Right renal pelvis (tissue), 4 donors: ENCODE results near the gene RAB6B. TPM values are rescaled to one million over a fixed set of nuclear protein-coding genes. Genes with fewer than 3 reads are reported as not detected.

Source experiments
- DNase-seq, 4 donors: peaks; one replicate each; pipeline ENCODE4 v3.0.0-alpha.2; 2013; ENCODE audit warnings: low read depth in 4 of 4, low spot score in 3 of 4, missing footprints in 1 of 4
- polyA plus RNA-seq, 4 donors: library from polyadenylated mRNA; unstranded; fragments of 120-200 nt; gene quantifications; one replicate each; pipeline ENCODE4 v1.2.1, GENCODE V29; 2013; ENCODE audit not compliant: insufficient read length in 4 of 4

Gene RAB6B
- polyA plus RNA-seq, 4 donors: 14.5 to 19.4 (median 17.6) TPM

DNA sequence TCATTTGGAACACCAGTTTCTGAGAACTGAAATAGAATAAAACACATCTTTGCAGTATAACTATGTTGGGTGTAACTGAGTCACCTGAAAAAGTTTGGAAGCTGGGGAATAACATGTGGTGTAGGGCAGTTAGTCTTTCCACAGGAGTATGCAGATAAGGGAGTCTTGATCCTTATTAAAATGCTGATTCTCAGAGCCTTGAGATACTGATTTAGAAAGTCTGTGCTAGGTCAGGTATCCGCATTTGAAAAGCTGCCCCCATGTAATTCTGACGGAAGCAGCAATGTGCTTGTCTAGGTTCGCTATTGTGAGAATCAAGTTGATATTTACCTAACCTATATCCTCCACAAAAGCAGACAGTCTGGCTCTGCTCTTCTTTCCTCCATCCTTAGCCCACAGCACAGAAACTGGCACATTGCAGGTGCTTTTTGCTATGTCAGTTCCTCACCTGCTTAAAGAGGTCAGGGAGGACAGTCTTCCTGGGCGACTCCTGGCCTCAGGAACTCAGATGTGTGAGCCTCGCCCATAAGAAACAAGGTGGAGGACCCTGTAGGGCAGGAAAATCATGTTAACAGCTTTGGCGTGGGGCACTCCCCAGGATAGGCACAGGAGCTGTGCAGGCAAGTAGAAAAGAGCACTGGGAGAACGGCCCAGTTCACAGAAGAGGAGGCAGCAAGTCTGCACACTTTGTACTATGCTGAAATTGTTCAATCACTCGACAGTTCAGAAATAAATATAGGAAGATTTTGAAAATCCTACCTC is 117.7 kb downstream of the RAB6B start:
- no peak for DNase-seq

DNA sequence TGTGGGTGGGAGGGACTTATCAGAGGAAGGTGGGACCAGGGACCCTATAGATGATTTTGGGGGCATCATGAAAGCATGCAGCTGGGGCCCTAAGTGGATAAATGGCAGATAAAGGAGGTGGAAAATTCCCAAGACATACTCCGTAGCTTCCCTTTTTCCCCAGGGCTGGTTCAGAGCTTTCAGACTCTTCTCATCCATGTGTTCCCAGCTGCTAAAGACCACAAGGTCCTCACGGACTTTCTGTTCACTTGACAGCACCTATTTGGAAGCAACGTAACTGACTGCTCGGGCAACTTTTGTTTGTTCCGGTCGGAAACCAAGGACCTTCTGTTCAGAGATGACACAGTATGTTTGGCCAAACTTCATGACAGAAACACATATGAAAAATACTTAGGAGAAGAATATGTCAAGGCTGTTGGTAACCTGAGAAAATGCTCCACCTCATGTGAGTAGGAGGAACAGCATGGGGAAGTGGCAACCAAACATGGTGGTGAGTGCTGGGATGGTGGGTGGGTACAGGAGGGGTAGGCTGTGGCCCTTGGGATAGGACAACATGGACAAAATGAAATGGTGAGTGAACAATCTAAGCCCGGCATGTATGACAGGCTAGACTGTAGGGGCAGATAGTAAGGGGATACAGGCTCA is 118.8 kb downstream of the RAB6B start:
- no peak for DNase-seq

DNA sequence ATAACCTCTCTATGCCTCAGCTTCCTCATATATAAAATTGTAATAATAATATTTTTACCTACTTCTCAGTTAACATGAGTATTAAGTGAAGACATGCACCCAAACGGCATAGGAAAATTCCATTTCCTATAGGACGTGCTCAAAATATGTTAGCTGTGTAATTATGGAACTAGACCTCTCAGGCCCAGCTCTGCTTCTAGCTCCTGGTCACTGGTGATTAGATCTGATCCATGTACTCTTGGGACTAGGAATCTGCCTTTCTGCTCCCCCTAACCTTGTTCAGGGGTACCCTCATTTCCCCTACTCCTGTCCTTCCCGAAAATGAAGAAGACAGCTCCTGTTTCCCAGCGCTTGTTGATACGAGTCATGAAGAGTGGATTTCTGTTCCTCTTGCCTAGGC is 119.8 kb downstream of the RAB6B start:
- no peak for DNase-seq

DNA sequence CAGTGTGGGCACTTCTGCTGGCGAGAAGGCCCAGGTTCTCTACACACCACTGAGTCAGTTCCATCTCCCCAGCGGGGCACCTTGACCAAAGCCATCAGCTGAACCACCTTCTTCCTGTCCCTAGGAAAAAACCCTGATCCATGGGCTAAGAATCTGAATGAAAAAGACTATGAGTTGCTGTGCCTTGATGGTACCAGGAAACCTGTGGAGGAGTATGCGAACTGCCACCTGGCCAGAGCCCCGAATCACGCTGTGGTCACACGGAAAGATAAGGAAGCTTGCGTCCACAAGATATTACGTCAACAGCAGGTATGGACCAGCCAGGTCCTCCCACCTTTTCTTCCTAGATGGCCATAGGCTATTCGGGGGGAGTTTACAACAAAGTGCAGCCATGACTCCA is 120.4 kb downstream of the RAB6B start:
- DNase-seq: no peak

Other genes with a start within 250 kb of the RAB6B start
- 10 to 100 TPM; 36.5 to 48.3 (median 45.1) TPM for gene TOPBP1, start 233.9 kb downstream of the RAB6B start, polyA plus RNA-seq
- gene TF, start 149.5 kb downstream of the RAB6B start, polyA plus RNA-seq: 1 to 10 TPM; 2.6 to 8.0 (median 3.4) TPM
- gene SRPRB, start 90.1 kb downstream of the RAB6B start, polyA plus RNA-seq: 10 to 100 TPM; 51.1 to 59.3 (median 53.4) TPM
- gene SLCO2A1, start 134.0 kb upstream of the RAB6B start, polyA plus RNA-seq: 10 to 100 TPM; 17.5 to 22.0 (median 20.3) TPM